H1 (cell line): ENCODE measurements around the gene CFAP92. TPM values are rescaled to one million over a fixed set of nuclear protein-coding genes. Genes with fewer than 3 reads are reported as not detected.

Experiments
- CBX8 ChIP-seq: fragments of 300-800, 300-1000 bp; sonication (generic); IDR thresholded peaks from 2 replicates; pipeline ENCODE4 v1.7.1; 2016; ENCODE audit warnings: low read depth, low read length, borderline replicate concordance
- PHF8 ChIP-seq: fragments of 200-600 bp; sonication (generic); conservative IDR thresholded peaks from 2 replicates; pipeline ENCODE4 v1.7.1; 2012; ENCODE audit warnings: low read depth, mild to moderate bottlenecking, inconsistent platforms, low read length, moderate library complexity
- polyA plus RNA-seq, 7 experiments: library from polyadenylated mRNA; depleted of rRNA in 3 of 7; stranded (reverse) in 5 of 7; unstranded in 2 of 7; fragments of >200 nt in 5 of 7; fragments of 200-250 nt in 2 of 7; gene quantifications; 1 replicate in 5 of 7; 2 replicates in 1 of 7; 4 replicates in 1 of 7; pipeline versions ENCODE4 v1.2.1 to v1.2.3, GENCODE V29; 2011 to 2013; ENCODE audit warnings: missing spikeins in 2 of 7, mixed read lengths in 2 of 7
- total RNA-seq: library from RNA; stranded (reverse); fragmentation: NEBNext Ultra II Directional; extraction: Animal tissue kit (Norgen Biotek cat#: 25700); gene quantifications from 2 replicates; pipeline ENCODE4 v1.2.1, GENCODE V29; 2021

Gene CFAP92
- total and polyA plus RNA-seq, 2 of the 8 experiments (the other 6 are each of a cell fraction or from before 2014, with no cell fraction given): 0.77 to 2.0 TPM

DNA sequence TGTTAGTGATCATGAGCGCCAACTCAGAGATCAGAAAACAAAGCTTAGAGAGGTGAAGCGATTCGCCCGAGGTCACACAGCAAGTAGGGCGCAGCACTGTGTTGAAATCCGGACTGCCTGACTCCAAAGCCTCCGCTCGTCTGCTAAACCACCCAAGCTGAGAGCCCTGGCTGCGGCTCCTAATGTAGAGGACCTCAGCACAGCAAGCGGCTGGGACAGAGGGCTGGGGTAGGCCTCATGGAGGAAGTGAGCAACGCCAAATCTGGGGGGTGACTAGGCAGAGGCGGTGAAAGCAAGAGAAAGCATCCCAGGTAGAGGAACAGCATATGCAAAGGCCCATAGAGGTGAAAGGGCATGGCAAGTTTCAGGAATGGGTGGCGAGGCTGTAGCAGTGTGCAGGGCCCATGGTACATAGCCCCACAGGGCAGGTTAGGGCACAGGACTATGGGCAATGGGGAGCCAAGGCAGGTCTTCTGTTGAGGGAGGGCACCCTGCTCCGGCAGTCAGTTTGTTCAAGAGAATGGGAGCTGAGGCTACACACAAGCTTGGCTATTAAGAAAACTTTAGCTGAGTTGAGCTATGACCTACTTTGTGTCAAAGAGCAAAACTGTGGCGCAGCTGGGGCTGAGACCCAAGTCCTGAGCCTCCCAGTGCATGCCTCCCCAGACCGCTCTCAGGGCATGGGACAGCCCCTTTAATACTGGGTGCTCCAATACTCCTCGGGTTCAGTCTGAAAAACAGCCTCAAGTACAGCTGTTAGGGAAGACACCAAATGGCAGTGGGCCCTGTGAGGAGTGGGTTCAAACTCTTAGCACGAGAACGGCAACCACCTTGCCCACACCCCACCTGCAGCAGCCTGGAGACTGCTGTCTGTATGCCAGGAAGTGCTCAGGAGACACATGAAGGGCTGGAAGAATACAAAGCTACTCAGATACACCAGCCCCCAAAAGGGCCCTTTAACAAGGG lies 988 bp upstream of the CFAP92 start (continued):
- no peak for TF ChIP-seq PHF8
- TF ChIP-seq CBX8: no peak
